GM19324 (cell line): ENCODE data around the gene FTO.

Source experiments
- ATAC-seq: cut with Tn5 transposase; IDR thresholded peaks from one replicate; pipeline ENCODE4 v1.9.1; 2021; ENCODE audit warnings: mild to moderate bottlenecking, moderate library complexity; ENCODE audit not compliant: unreplicated experiment, low FRiP score

The FTO gene

DNA sequence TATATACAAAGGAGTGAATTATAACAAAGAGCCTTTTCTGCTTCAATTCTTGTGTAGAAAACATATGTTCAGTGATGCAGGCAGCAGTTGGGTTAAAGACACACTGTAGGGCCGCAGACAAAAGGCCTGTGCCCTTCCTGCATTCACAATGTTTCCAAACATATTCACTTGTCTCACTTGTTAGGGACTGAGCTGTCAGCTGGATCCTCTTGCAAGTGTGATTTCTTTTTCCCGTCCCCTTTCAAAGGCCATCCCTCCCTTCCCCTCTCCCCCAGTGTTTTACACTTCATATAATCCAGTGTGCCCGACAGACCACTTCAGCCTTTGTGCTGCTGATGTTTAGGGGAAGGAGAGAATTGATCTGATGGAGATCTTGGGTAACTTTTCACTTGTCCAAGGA, 217.0 kb downstream of the FTO start:
- no peak for ATAC-seq

DNA sequence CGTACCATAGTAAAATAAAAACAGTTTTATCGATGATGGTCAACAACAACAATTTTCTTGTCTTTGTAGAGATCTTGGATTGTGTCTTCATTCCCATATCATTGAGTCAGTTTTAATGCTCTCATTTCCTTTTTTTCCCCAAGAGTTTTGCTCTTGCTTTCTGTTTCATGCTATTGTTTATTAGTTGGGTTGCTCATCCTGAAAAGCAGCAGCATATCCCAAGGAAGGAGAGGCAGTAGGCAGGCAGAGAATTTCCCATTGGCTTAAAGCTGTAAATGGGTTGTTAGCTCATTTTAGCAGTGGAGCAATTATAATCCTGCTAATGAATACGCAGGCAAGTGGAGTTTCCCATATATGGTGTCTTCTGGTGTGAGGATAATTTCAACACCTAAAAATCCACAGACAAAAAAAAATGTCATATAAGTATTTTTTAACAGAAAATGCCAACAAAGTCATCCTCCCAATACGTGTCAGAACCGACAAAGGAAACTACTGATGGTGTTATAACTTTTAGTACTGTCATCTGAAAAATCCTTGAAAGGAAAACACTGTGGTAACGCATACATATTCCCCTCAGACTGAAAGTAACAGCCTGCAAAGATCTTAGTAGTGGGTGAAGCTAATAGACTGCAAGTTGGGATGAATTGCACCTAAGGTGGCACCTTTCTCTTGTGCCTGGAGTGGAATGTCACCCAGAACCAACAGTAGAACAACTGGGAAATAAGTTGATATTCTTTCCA, 218.3 kb downstream of the FTO start:
- ATAC-seq, result no peak

DNA sequence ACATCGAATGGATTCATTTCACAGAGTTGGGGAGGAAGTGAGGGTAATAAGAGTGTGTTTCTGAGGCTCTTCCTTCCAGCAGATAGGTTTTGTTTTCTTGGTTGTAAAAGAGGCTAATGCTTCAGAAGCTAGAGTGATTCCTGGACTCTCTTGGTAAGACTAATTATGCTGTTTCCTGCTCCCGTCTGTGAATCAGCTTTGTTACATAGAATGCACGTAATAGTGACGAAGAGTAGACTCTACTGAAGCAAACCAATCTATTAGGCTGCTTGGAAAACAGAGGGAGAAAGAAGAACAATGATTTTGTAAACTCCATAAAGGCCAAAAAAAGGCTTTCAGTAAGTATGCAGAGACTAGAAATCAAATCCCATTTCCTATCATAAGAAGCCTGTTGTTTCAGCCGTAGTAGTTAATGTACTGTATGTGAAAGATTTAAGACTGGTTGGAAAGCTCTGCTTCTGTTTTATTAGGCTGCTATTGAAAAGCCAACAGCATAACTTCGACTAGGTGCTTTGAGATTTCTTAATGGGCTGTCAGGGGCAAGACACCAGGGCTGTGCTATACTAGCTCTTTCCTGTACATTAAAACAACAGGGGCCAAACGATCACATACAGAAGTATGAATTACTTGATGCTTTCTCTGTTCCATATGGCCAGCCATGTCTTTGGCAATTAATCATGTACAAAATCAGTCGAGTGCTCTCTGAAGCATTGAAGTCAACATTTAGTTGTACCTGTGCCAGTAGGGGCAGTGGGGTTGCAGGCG, 219.0 kb downstream of the FTO start:
- ATAC-seq, result no peak

DNA sequence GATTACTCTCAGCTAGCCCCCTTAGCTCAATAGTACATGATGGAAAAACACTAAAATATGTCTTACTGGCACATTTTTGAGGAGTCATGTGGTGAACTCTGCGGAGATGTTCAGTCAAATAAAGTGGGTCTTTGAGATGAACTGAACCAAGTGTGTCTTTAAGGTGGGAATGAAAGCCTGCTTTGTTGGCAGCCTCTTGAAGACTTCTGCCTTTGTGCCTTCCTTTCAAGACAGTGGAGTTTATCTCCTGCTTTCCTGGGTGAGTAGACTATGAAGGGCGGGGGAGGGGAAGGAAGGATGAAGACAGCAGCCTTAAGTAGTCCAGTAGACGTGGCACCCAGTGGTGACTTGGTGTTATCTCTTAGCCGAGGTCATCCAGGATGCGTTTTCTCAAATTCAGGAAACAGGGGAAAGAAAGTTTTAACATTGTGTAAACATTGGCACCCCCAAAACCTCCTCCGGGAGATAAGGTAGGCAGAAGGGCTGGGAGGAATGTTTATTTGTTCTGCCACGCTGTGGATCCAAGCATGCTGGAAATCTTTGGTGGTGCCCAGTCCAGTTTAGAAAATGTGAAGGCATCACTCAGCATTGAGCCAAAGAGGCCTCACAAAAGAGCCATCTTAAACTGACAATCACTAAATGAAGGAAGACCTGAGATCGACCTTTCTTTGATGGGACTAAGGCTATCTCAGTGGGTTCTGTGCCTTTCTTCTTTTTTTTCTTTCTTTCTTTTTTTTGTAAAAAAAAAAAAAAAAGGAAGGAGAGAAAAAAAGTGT, 220.6 kb downstream of the FTO start:
- no peak for ATAC-seq

DNA sequence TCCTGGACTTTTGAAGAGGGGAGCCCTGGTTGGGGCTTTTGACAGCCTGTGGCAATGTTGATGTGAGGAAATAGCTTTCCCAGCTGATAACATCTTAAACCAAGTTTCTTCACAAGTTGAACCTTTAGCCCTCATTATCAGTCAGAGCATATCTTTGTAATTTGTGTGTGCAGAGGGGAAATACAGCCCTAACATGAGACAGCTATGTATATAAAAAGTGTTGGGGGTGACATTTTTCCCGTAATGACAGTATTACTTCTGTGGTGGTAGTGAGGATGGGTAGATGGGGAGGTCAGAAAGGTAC, 221.1 kb downstream of the FTO start:
- no peak for ATAC-seq

DNA sequence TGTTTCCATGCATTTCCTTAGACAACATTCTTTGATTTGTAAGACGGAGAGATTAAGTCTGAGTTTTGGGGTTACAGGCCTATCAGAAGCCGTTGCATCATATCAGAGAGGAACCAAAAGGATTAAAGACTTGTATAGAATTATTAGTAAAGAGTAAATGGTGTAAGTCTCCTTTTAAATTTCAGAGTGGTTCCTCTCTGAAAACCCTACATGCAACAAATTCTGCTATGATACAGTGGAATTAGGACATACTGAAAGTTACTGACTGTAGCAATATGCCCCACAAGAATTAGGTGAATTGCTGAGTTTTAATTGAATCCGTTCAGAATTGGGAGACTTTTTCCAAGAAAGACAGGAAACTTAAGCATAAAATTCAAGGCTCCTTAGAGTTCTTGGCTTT, 221.6 kb downstream of the FTO start:
- no peak for ATAC-seq

DNA sequence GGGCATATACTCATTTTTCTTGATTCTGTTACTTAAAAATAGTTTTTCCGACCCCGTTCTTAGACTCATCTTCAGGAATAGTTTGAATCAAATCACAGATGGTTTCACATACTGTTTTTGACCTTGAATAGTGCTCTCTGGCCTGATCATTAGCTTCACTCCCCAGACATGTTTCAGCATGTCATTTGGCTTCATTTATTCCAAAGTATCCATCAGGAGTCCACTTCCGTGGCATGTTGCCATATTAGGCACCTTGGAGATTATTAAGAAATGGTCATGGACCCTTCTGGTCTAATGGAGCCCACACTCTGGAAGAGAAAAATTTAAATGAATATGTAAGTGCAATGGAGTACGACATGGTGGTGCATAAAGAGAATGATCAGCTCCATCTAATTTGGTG, 222.3 kb downstream of the FTO start:
- ATAC-seq, result no peak

DNA sequence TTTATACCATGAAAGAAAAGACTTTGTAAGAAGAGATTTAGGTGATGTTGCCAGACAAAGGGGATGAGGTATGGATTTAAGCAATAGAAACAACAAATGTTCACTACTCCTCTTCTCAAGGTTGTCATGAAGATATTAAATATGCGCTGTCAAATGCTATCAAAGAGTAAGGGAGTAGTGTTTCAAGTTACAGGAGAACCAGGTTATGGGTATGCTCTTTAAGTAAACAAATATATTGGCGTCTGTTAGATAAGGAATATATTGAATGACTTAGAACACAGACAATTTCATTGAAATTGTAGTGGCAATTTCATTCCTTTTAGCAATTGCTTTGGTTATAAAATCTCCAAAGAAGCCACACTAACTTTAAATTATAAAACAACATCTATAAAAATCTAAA, 229.0 kb downstream of the FTO start:
- no peak for ATAC-seq

DNA sequence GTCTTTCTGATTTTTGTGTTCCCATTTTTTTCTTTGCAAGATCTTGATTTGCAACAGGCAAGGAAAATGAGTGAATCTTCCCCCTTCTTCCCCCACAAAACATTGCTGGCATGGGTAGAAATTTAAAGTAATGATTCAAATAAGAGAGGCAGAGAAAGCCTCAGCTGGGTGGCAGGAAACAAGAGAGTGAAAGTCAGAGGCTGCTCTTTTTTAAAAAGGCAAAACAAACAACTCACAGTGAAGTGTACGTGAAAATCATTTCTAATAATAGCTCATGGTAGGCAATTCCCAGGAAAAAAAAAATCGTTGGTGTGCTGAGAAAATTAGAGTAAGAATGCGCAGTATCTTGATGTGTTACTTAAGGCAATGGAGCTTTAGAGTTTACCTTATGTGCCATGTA, 229.5 kb downstream of the FTO start:
- no peak for ATAC-seq

DNA sequence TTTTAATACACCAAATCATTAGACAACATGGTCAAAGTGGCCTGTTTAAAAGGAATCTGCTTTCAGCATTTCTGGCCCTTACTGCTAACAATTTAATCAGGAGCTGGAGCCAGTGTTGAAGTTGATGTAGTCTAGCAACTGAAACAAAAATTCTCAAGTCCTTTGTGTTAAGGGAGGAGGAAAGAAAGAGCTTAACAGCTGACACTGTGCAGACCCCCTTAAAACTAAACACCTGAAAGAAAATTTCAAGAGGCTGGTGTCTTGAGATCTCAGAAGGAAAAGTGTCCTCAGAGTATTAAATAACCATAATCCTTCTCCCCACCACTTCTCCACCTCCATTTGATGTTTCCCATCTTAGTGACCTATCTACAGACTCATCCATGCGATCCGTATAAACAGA, 232.1 kb downstream of the FTO start:
- no peak for ATAC-seq

DNA sequence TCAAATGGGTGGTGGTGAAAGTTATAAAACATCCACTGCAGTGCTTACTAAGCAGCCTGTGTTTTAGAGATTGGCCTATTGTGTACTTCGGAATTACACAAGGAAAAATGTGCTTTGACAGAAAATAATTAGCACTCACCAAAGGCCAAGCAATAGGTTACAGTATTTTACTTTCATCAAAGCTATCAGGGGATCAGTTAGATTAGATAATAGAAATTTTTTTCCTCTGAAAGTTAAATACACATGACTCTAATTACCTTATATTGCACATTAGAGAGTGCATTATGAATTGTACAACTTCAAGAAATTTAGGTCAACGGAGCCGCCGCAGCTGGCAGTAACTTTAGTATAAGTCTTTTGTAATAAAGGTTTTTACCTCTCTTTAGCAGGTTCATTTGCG, 232.6 kb downstream of the FTO start:
- ATAC-seq, result no peak

DNA sequence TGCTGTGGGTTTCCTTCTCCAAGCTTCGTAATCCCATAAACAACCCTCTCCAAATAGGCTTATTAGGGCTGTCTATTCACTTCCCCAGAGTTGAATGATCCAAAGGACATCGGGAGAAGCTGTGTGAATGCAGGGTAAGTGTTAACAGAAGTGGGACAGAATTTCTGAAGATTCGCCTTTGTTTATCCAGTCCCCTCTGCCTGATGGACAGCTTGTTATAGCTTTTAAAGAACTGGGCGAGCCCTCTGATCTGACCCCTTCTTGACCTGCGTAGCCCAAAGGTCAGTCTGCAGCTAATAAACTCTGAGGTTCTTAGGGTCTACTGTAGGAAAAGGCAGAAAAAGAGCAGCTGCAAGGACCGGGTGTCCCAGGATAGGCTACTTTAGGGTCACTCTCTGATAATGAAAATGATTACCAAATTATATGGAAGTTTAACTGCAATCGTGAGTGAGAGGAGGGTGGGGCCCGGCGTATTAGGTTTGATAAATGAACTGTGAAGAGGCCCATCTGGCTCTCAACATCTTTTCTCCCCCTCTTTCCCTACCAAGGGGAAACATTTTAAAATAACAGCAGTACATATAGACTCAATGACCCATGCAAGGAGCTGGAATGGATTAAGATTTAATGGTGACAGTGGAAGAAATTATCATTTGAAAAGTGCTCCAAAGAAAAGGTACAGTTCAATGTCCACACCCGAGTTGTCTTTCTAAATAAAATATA, 233.4 kb downstream of the FTO start:
- no peak for ATAC-seq

DNA sequence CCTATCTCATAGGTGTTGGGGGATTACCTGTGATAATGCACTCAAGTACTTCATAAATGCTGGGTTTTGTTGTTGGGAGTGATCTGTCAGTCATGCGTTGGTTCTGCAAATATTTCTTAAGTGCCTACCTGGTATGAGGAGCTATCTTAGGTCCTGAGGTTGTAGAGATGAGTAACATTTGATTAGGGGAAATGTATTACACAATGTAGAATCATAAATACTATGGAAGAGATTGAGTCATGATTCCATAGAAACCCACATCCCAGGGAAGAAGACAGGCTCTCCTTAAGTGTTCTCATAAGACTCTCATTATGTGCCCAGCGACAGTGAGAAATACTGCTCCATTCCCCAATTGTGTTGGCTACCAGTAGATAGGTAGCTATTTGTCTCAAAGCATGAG, 240.1 kb downstream of the FTO start:
- ATAC-seq, result no peak

DNA sequence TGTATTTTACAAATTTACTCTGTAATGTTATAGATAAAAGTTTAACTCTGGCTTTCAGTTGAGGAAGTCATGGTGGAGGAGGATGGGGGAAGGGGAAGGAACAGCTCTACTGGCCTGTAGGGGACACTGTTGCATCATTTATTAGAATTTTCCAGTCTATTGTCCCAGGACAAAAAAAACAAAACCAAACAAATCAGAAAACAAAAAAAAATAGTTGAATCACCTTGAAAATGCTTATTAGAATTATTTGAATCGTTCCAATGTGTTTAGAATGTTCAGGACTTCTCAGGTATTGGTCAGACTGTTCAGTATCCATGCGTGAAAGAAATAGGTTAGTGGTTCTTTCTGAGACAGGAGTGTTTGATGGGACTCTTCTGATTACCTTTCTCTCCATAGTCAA, 242.0 kb downstream of the FTO start:
- ATAC-seq, result no peak

DNA sequence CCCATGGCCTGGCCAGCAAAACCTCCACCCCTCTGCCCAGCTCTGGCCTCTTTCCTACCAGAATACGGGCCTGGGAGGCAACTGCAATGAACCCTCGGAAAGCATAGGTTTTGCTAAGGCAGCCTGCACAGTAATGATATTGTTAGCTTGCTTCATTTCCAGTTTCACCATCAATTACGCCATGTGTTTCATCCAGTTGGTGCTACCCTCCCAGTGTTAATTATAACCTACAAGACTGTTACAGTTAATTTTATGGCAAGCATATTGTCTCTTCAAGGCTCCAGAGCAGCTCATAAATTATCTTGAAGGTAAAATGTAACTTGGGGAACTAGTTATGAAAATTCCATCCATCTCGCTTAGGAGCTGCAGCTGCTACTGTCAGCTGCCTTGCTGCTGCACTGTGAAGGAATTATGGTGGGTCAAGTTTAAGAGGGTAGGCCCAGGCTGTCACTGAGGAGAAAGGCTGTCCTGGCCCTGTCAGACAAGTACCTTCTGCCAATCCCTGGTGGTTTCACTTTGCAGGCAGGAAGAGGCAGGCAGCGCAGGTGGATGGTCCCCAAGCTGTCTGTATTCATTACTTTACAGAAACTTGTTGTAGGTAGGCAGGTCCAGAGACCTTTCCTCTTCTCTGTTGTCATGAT, 242.9 kb downstream of the FTO start:
- ATAC-seq, result no peak

DNA sequence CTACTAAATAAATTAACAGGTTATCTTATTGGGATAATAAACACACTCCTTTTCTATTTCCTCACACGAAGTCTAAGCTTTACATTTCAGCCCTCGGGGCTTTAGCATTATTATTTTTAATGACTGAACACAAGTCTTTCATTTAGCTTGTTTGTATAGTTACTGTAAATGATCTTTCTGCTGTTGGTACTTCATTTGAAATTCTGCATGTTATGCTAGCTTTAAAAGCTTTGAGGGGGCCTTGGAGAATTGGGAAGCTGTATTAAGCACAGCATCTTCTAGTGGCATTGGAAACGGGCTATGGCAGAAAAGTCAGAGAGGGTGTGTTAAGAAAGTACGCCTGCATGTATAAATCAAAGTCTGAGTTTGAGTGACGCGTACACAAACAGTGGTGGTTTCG, 243.7 kb downstream of the FTO start:
- no peak for ATAC-seq

DNA sequence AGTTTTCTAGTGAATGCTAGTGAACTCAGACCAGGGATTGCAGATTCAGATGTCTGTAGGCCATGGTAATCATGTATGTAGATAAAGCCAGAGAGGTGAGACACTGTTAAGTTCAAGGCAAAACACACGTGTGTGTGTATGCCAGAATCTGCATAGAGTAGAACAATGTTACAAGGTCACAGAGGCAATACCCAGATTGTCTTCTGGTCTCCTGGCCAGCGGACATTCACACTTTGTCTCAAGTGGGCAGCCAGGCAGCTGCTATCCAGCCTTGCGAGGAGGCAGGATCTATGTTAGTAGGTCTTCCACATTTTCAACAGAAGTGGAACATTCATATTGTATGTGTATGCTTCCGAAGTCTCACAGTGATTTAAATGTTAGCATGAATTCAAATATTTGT, 244.4 kb downstream of the FTO start:
- ATAC-seq, result no peak

DNA sequence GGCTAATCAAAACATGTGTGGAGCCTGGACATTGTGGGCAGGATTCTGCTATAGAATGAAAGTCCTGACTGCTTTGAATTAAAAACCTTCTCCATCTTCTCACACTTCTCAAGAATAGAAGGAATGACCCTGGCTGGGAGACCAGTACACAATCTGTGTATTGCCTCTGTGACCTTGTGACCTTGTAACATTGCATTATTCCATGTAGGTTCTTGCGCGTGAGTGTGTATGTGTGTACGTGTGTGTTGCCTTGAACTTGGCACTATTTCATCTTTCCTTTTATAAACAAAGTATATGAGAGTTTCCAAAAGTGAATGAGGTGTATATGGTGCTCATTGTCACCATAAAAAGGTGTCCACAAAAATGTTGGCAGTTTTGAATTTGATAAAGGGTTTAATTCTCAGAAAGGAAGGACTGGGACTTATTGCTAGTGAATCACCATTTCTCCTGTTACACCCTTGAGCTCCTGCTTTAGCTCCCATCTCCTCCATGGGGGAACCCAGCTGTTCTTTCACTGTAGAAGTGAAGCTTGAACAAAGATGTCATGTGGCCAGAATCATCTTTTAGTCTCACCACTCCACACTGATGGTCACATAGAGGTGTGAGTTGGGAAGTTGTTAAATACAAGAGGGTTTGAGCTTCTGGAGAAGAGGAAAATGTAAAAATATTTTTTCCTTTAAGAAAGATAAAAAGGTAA, 244.9 kb downstream of the FTO start:
- ATAC-seq, result no peak

DNA sequence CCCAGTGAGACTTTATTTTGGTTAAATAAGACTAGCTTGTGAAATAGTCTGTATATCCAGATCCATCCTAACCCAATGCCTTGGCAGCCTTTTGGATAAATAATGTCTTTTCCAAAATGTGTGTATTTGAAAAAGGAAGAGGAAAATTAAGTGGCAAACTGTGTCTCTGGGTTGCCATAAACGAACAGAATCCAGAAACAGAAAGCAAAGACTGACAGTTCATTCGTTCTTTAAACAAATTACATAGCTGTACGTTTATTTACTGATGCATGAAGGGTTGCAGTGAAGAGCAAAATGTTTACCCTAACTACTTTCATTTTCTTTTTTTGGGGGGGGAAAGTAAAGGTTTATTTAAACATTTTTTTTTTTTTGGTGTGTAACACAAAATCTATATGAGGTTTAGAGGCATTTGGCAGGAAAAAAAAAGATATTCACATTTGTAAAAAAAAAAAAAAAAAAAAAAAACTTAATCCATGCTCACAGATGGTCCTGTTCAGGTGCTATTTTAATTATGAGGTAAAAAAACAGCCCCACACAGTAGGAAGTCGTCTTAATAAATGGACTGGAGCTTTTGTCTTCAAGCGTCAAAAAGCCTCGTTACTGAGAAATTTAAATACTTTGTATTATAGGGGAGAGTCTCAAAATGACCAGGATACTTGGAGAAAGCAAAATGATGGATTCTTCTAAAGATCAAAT, 245.9 kb downstream of the FTO start:
- no peak for ATAC-seq
